ENCODE measurements around the gene GIPC1.
A peak's percentile ranks its signal among the peaks of the same experiment; 100 is the strongest.

GIPC1 gene

GRCh38 chr19:14487370-14488125 lies 8.4 kb downstream of the GIPC1 start:
- no peak for DNase-seq

- no peak for DNase-seq
Measured at GRCh38 chr19:14482172-14482941, 13.6 kb downstream of the GIPC1 start.

GRCh38 chr19:14480700-14481079 lies 15.2 kb downstream of the GIPC1 start:
- DNase-seq = no peak

GRCh38 chr19:14479975-14480699 lies 15.8 kb downstream of the GIPC1 start:
- peak; percentile 81 for DNase-seq

- DNase-seq = no peak
Measured at GRCh38 chr19:14479309-14479974, 16.5 kb downstream of the GIPC1 start.

- no peak for DNase-seq
Measured at GRCh38 chr19:14478113-14478545, 17.8 kb downstream of the GIPC1 start.

GRCh38 chr19:14477418-14478112 lies 18.4 kb downstream of the GIPC1 start:
- no peak for DNase-seq

GRCh38 chr19:14476673-14477401 lies 19.1 kb downstream of the GIPC1 start:
- no peak for DNase-seq

- DNase-seq = no peak
Measured at GRCh38 chr19:14476327-14476672, 19.6 kb downstream of the GIPC1 start.

- DNase-seq = peak; percentile 41
Measured at GRCh38 chr19:14475251-14476073, 20.5 kb downstream of the GIPC1 start, which contains the start of gene PTGER1. PTGER1 (minus strand) TSS chr19:14475354; CDS start chr19:14474320, 1,034 bp downstream.

- DNase-seq = no peak
Measured at GRCh38 chr19:14474827-14475226, 21.1 kb downstream of the GIPC1 start.

- DNase-seq = no peak
Measured at GRCh38 chr19:14473978-14474578, 21.8 kb downstream of the GIPC1 start.

- no peak for DNase-seq
Measured at GRCh38 chr19:14473073-14473977, 22.6 kb downstream of the GIPC1 start.

- peak; percentile 89 for DNase-seq
Measured at GRCh38 chr19:14472202-14472938, 23.6 kb downstream of the GIPC1 start.

GRCh38 chr19:14471436-14472187 lies 24.3 kb downstream of the GIPC1 start:
- DNase-seq = no peak

- DNase-seq = no peak
Measured at GRCh38 chr19:14470031-14470876, 25.7 kb downstream of the GIPC1 start.

GRCh38 chr19:14467816-14468215 lies 28.1 kb downstream of the GIPC1 start:
- no peak for DNase-seq
